Limb (tissue), 2 donors: Measurements from ENCODE around the gene TRIM38.
"Not testable (repeated sequence)": the region's sequence is repeated elsewhere in the genome, so short reads cannot be mapped to it uniquely, and the experiment has no call there.

Experiments
- DNase-seq, 2 donors: peaks; one replicate each; pipeline ENCODE4 v3.0.0-alpha.2; 2016; ENCODE audit errors: extremely low spot score in 2 of 2

Gene TRIM38

DNA sequence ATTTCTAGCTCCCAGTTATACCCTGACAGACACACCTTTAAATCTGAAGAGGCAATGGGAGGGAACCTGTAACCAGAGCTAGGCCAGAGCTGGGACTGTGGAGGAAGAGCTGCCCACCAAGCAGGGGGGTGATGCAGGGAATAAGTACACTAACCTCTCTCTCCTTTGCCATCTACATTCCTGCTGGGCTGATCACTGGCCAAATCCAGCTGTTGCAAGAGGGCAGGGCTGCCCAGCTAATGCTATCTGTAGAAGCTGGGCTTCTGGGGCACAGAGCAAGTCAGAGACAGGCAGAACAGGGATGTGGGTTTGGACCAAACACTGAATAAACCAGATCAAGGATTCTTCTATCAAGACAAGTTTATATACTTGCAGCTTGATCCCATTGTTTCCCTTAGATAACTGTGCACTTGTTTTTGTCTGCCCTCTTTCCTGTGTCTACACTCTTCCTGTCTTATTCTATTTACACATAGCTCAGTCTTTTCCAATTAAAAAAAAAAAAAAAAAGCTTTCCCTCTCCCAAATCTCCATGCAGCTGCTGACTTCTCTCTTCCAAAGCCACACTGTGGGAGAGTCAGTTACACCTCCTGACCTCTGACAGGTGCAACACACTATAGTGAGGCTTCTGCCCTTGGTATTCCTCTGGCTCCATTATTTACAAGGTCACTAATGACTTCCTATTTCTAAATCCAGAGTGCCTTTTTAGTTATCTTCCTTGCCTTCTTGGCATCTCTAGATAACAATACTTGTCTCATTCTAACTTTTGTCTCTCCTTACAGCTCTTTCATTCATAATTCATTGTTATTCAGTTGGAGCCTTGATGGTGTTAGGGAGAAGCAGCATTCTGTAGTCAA is 43.7 kb downstream of the TRIM38 start:
- DNase-seq, result no peak

DNA sequence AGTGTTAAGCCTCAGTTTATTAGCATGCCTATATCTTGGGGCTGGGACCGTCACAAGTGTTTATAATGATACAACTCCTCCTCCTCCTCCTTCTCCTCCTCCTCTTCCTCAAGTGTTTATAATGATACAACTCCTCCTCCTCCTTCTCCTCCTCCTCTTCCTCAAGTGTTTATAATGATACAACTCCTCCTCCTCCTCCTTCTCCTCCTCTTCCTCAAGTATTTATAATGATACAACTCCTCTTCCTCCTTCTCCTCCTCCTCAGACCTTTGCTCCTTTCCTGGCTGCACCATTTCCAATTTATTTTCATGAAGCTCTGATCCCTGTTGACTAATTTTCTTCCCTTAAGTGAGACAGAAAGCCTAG is 44.3 kb downstream of the TRIM38 start:
- DNase-seq, result not testable (repeated sequence)

DNA sequence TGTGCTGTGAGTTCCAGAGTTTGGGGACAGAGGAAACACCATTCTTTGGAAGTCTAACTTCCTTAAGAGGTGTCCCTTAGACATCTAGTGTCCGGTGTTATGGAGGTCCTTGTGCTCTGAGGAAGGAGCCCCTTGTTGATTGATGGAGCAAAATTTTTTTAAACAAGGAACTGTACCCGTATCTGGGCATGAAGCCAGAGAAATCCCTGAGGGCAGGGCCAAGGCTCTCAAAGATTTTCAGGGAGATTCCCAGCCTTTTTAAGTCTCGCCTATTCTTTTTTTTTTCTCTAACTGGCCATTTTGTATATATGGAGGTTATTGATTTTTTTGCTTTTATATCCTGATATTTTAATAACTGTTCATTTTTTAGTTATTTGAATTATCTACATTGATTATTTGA is 45.9 kb downstream of the TRIM38 start:
- DNase-seq, result no peak

DNA sequence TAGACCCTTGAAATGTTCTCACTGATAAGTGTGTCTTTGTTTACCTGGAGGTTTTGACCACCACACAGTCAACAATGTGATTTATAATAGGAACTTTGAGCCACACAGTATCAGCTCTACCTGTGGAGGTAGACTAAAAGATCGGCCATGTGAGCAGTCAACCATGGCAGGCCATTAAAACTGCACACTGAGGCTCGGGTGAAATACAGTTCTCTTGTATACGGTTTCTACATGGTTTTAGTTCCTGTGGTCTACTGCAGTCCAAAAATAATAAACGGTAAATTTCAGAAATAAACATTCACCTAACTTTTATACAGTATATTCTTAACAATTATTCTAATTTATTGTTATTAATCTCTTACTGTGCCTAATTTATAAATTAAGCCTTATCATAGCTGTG is 47.2 kb downstream of the TRIM38 start:
- DNase-seq, result no peak

DNA sequence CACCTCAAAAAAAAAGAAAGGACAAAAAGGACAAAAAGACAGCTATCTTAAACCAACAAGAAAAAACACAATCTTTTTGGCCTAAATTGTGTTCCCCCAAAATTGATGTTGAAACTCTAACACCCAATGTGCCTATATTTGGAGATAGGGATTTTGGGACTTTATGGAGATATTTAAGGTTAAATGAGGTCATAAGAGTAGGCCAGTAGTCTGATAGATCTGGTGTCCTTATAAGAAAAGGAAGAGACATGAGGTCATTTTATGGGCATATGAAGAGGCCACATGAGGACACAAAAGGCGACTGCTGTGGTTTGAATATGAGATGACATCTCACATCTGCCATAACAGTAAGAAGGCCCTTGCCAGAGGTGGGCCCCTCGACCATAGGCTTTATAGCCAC is 49.5 kb downstream of the TRIM38 start:
- no peak for DNase-seq

DNA sequence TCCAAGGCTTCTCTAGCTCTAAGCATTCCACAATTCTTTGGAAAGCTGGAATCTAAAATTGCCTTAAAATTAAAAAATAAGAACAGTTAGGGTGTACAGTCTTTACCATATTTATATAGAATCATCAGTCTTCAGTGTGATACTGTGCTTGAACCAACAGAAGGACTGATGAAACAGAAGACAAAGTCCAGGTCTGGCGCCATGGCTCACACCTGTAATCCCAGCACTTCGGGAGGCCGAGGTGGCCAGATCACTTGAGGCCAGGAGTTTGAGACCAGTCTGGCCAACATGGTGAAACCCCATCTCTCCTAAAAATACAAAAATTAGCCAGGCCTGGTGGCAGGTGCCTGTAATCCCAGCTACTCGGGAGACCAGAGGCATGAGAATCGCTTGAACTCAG is 51.8 kb downstream of the TRIM38 start:
- not testable (repeated sequence) for DNase-seq

DNA sequence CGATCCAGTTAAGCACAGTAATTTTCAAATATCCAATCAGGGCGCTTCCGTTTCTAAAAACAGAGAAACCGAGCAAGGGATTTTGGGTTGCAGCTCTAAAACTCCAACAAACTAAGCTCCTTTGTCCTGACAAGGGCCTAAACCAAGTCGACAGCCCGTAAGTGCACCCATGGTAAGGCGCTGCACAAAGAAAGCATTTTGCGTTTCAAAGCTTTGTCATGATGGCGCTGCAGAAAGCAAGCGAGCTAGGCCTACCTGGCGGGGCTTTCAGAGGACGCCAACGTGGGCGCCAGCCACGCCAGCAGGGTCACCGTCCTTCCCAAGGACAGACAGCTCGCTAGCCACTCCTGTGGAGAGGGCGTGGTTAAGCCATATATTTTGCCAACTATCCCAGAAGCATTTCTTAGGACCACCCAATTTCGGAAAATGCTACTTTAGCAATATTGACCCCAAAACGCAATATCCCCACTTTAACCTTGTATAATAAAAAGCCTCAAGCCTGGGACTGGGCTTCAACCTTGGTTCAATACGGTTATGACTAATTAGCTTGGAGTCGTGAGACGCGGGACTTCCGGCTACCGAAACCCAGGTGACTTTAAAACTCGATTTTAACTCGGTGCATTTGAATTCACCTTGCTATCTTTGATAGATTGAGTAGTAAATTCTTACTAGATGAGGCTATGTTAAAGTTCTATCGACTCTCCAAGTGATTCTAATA is 53.8 kb downstream of the TRIM38 start:
- peak; percentile 62 to 75 for DNase-seq

DNA sequence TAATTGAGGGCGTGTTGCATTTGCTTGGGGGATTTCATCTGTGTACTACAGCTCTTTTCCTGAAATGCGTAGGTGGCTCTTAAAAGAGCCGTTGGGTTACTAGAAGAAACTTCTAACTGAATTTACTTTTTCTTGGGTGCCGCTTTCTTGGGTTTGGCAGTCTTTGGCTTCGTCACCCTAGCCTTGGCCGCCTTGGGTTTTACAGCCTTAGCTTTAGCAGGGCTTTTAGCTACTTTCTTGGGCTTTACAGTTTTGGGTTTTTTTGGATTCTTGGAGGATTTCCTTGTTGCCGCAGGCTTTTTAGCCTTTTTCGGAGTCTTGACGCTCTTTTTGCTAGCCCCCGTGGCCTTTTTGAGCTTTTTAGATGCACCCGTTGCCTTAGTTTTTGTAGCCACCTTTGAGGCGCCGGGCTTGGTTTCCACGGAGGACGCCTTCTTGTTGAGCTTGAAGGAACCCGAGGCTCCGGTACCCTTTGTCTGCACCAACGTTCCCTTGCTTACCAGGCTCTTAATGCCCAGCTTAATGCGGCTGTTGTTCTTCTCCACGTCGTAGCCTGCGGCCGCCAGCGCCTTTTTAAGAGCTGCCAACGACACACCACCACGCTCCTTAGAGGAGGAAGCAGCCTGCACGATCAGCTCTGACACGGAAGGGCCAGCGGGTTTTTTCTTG is 54.5 kb downstream of the TRIM38 start:
- DNase-seq, result no peak

DNA sequence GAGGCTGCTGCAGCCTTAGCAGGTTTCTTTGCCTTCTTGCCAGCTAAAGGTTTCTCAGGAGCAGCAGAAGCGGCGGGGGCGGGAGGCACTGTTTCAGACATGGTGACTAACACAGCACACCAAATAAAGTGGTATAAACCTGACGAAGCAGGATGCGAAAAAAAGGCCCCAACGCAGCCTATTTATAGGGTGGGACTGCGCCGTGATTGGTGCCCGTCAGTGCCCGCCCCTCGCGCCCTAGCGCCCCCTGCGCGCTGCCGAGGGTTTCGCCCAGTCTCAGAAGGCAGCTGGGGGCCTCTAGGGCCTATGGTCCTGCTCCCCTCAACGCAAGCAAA is 55.0 kb downstream of the TRIM38 start:
- DNase-seq, result peak; percentile 88 to 93

DNA sequence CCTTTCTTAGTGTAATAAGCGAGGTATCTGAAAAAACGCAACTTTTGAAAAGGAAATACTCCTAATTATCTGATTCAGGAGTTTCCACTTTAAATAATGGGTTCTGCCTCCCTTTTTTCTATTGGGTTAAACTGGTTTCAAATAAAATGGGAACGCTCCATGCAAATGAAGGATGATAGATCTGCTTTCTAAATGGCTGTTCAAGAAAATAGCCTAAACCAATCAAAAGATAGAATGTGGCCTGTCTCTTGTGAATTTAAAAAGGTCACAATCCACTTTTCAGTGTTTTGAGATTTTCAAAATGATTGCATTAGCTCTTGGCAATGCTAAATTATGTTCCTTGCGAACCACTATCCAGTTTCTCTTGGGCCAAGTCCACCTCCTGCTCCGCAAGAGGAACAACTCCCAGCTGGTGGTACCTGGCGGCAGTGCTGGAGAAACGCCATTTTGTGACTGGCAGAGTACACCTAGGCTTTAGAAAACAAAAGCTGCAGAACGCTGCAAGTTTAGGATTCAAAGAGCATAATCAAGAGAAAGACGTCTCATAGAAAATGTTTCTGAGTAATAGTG is 56.7 kb downstream of the TRIM38 start:
- no peak for DNase-seq

DNA sequence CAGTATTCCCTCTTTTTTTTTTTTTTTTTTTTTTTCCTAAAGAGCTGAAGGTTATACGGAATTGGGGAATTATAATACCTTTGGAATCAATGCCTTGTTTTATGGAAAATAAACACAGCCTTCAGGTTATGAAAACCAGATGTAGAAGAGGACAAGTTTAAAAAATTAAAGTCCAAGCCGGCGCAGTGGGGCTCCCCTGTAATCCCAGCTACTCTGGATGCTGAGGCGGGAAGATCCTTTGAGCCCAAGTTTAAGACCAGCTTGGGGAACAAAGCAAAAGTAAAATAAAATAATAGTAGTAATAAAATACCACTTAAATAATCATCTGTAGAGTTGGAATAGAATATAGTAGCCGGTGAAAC is 57.3 kb downstream of the TRIM38 start:
- no peak for DNase-seq

DNA sequence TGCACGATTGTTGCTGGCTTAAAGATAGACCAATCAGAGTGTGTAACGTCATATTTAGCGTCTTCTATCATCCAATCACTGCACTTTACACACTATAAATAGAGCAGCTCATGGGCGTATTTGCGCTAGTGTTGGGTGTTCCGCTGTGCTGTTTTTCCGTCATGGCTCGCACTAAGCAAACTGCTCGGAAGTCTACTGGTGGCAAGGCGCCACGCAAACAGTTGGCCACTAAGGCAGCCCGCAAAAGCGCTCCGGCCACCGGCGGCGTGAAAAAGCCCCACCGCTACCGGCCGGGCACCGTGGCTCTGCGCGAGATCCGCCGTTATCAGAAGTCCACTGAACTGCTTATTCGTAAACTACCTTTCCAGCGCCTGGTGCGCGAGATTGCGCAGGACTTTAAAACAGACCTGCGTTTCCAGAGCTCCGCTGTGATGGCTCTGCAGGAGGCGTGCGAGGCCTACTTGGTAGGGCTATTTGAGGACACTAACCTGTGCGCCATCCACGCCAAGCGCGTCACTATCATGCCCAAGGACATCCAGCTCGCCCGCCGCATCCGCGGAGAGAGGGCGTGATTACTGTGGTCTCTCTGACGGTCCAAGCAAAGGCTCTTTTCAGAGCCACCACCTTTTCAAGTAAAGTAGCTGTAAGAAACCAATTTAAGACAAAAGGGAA is 57.9 kb downstream of the TRIM38 start:
- peak; percentile 88 to 96 for DNase-seq

DNA sequence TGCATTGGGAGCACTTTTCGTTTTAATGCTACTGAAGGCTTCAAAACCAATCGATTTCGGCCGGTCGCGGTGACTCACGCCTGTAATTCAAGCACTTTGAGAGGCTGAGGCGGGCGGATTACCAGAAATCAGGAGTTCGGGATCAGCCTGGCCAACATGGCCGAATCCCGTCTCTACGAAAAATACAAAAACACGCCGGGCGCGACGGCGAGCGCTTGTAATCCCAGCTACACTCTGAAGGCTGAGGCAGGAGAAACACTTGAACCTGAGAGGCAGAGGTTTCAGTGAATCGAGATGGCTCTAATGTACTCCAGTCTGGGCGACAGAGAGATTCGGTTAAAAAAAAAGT is 58.4 kb downstream of the TRIM38 start:
- DNase-seq, result peak; percentile 34 to 83

DNA sequence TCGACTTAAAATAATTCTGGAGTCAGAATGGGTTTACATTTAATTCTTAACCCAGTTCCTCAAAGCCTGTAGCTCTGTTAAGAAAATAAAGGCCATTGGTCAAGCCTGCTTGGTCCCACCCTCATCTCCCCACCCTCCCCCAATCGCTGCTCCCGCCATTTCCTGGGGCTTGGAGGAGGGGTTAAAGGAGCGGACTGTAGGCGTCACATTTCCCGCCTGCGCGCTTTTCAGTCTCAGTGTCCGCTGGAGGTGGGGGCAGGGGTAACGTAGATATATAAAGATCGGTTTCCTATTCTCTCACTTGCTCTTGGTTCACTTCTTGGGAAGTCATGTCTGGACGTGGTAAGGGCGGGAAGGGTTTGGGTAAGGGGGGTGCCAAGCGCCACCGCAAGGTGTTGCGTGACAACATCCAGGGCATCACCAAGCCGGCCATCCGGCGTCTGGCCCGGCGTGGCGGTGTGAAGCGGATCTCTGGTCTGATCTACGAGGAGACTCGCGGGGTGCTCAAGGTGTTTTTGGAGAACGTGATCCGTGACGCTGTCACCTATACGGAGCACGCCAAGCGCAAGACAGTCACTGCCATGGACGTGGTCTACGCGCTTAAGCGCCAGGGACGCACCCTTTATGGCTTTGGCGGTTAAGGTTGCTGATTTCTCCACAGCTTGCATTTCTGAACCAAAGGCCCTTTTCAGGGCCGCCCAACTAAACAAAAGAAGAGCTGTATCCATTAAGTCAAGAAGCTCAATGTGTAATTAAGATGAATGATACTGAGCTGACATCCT is 58.9 kb downstream of the TRIM38 start:
- peak; percentile 95 for DNase-seq

DNA sequence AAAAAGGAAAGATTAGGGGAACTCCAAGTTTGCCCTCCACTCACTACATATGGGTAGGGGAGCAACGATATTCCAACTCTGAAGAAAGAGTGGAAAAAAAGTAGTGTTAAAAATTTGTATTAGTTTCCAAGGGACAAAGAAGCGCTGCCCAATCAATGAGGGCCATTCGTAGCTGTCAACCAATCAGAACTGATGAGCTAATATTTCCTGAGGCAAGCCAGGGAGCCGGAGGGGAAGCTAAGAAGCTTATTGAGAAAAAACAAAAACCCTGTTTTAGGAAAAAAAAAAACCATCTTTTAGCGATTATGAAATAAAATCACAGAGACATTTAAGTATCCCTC is 59.5 kb downstream of the TRIM38 start:
- peak; percentile 69 to 95 for DNase-seq

DNA sequence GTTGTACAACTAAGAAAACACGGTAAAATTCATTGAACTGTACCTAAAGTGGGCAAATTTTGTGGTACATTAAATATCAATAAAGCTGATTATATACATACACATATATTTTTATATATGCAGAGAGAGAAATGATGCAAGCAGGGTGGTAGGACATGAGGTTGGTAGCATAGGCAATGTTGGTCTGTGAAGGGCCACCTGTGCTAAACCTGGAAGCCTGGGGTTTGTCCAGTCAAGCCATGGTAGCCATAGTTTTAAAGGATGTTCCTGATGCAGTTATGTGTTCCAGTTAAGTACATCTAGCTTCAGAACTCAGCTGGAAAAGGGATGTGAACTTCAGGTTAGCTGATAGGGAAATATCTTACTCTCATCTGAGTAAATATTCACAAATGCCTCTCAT is 60.1 kb downstream of the TRIM38 start:
- no peak for DNase-seq

DNA sequence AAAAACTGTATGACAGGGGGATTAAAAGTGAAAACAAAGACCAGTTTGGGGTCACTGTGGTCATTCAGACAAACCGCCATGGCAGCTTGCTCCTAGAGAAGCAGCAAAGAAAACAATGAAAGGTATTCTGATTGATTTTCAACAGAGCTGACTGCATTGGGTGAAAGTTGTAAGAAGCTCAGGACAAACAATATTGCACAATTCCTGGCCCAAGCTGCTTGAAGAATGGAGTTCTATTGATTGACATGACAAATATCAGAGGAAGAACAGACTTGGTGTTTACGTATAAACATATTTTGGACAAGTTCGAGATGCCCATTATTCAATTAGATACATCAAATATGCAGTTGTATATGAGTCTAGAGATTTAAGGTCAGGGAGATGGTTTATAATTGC is 62.0 kb downstream of the TRIM38 start:
- no peak for DNase-seq

DNA sequence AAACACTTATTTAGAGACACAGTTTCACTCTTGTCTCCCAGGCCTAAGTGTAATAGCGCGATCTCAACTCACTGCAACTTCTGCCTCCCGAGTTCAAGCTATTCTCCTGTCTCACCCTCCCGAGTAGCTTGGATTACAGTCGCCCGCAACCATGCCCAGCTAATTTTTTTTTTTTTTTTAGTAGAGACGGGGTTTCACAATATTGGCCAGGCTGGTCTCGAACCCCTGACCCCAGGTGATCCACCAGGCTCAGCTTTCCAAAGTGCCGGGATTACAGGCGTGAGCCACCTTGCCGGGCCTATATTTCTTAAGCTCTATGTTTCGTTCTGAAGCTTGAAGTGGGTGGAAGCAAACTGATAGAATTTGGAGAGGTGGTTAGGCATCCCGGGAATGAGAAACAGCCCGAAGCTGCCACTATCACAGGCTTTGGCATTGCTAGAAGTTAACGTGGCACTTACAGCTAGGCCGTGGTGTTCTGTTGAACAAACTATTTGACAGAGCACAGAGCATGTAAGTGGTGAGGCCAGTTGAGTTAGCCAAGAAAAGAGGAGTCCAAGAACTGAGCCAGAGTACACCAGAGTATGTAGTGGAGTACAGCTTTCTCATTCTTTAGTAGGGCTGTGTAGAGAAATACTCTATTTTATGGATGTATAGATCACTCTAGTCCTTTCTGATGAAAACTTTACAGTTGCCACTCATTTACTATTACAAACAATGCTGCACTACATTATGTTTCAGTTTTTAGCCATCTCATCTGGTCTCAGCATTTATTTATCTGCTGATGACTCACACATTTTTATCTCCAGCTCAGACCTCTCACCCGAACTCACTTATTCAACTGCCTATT is 62.7 kb downstream of the TRIM38 start:
- DNase-seq, result no peak

DNA sequence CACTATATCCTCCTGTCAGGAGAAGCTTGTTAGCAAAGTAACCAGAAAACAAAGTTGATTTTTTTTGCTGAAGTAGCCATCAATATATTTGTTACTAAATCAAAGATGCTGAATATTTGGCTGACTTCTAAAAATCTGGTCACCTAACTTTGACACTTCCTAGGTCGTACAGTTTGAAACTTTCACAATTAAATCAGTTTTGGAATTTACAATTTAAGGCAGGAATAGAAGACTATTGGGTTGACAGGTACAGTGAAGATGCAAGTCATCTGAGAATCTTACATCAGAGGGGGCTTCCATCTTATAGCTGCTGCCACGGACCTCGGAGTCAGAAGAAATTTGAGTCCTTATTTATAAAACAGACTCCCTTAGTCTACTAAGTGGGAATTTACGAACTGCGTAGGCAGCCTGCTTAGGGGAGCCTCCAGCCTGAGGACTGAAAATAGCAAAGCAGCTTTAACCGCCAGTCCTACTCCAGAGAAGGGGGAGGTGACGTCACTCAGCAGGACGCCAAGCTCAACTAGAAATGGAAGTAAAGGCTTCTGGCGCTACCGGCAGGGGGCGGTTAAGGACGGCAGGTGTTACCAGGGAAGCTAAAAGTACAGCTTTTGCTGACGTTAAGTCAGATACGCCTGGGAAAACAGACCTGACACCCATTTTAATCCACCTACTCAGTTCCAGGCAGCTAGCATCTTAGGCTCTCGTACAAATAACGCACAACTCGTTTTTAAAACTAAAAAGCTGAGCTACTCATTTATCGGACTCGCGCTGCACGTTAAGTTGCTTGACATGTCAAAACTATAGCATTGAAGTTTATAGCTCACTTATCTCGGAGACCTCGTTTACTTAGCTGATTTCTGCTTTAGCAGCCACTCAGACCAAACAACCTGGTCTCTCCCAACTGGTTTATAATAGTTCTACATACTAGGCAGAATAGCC is 63.6 kb downstream of the TRIM38 start:
- DNase-seq, result peak; percentile 96 to 97
